Neutrophil (primary cell): ENCODE data around the gene GLDC.

Source experiments
- H3K27ac ChIP-seq: fragments of 200-600 bp; sonication (generic); 2 replicates; pipeline ENCODE4 v1.5.1; 2016; ENCODE audit warnings: mild to moderate bottlenecking, moderate library complexity
- H3K27me3 ChIP-seq: fragments of 200-600 bp; sonication (generic); 2 replicates; pipeline ENCODE4 v1.6.0; 2016; ENCODE audit warnings: mild to moderate bottlenecking
- H3K36me3 ChIP-seq: fragments of 200-600 bp; sonication (generic); 2 replicates; pipeline ENCODE4 v1.5.1; 2017
- H3K4me1 ChIP-seq, 2 experiments: fragments of 200-600 bp in 1 of 2; sonication (generic) in 1 of 2; 1 replicate in 1 of 2; 2 replicates in 1 of 2; pipeline versions ENCODE4 v1.5.1 to v1.6.1; 2013 to 2016; ENCODE audit warnings: low read depth in 1 of 2, low read length in 1 of 2, mild to moderate bottlenecking in 1 of 2, moderate library complexity in 1 of 2; ENCODE audit not compliant: control insufficient read depth in 1 of 2, insufficient read depth in 1 of 2
- H3K4me3 ChIP-seq, 2 experiments: fragments of 200-600 bp in 1 of 2; sonication (generic) in 1 of 2; 1 replicate in 1 of 2; 2 replicates in 1 of 2; pipeline ENCODE4 v1.5.1; 2013 to 2016; ENCODE audit warnings: low read depth in 1 of 2, low read length in 1 of 2, mild to moderate bottlenecking in 1 of 2, moderate library complexity in 1 of 2
- H3K9me3 ChIP-seq: fragments of 200-600 bp; sonication (generic); 2 replicates; pipeline ENCODE4 v1.5.1; 2016
- CTCF ChIP-seq: fragments of 200-600 bp; sonication (generic); IDR thresholded peaks from 2 replicates; pipeline ENCODE4 v1.5.1; 2016; ENCODE audit warnings: antibody characterized with exemption

GLDC gene

GRCh38 chr9:6619909-6620308 lies 25.6 kb downstream of the GLDC start:
- H3K4me1 ChIP-seq: no peaks in the 10 kb centered on the region
- no peak overlapping the region for H3K27ac ChIP-seq
- TF ChIP-seq CTCF: no peak
- H3K27me3 ChIP-seq: peaks cover under 1% of the 10 kb centered on the region
- H3K9me3 ChIP-seq: no peaks in the 10 kb centered on the region
- no peak overlapping the region for H3K4me3 ChIP-seq
- no peaks in the 10 kb centered on the region for H3K36me3 ChIP-seq

GRCh38 chr9:6616951-6617602 lies 28.5 kb downstream of the GLDC start:
- TF ChIP-seq CTCF: no peak
- no peaks in the 10 kb centered on the region for H3K9me3 ChIP-seq
- no peaks in the 10 kb centered on the region for H3K36me3 ChIP-seq
- H3K4me1 ChIP-seq: no peaks in the 10 kb centered on the region
- no peak overlapping the region for H3K4me3 ChIP-seq
- H3K27me3 ChIP-seq: peaks cover 3% of the 10 kb centered on the region
- no peak overlapping the region for H3K27ac ChIP-seq

- Histone ChIP-seq H3K27me3 (peaks cover 3% of the 10 kb centered on the region), H3K4me3 (no peak overlapping the region), H3K9me3 (no peaks in the 10 kb centered on the region), H3K36me3 (no peaks in the 10 kb centered on the region), H3K27ac (no peak overlapping the region), H3K4me1 (no peaks in the 10 kb centered on the region)
- no peak for TF ChIP-seq CTCF
Measured at GRCh38 chr9:6614489-6614888, 31.0 kb downstream of the GLDC start.

GRCh38 chr9:6611865-6612264 lies 33.7 kb downstream of the GLDC start:
- Histone ChIP-seq H3K36me3 (no peaks in the 10 kb centered on the region), H3K4me3 (no peak overlapping the region), H3K4me1 (no peaks in the 10 kb centered on the region), H3K27me3 (peaks cover 3% of the 10 kb centered on the region), H3K9me3 (no peaks in the 10 kb centered on the region), H3K27ac (no peak overlapping the region)
- TF ChIP-seq CTCF: no peak

GRCh38 chr9:6610073-6610472 lies 35.5 kb downstream of the GLDC start:
- H3K27ac ChIP-seq: no peak overlapping the region
- H3K4me3 ChIP-seq: no peak overlapping the region
- H3K4me1 ChIP-seq: no peaks in the 10 kb centered on the region
- no peak for TF ChIP-seq CTCF
- H3K36me3 ChIP-seq: no peaks in the 10 kb centered on the region
- no peaks in the 10 kb centered on the region for H3K9me3 ChIP-seq
- H3K27me3 ChIP-seq: peaks cover 3% of the 10 kb centered on the region
